Liver (tissue), 3 donors: ENCODE data around the gene MVP.

Experiments used
- FOXA1 ChIP-seq: IDR thresholded peaks from 2 replicates; pipeline ENCODE4 v1.6.1; 2016; ENCODE audit warnings: antibody characterized with exemption
- GABPA ChIP-seq, 2 donors: IDR thresholded peaks in 1 of 2; conservative IDR thresholded peaks in 1 of 2; 2 replicates each; pipeline ENCODE4 v1.6.1; 2016; ENCODE audit warnings: antibody characterized with exemption in 2 of 2, mild to moderate bottlenecking in 1 of 2, moderate library complexity in 1 of 2
- YY1 ChIP-seq: IDR thresholded peaks from 2 replicates; pipeline ENCODE4 v1.6.1; 2016; ENCODE audit warnings: antibody characterized with exemption, mild to moderate bottlenecking
- TF ChIP-seq, protein P1 (sequence below): IDR thresholded peaks from 2 replicates; pipeline ENCODE4 v1.6.1; 2016; ENCODE audit warnings: antibody characterized with exemption
- TF ChIP-seq, protein P2 (sequence below): fragments of 150-350 bp; IDR thresholded peaks from 2 replicates; pipeline ENCODE4 v1.5.1; 2017; ENCODE audit warnings: improper control_type of control experiment, low read depth, low read length; ENCODE audit not compliant: missing input control
- TF ChIP-seq, protein P3 (sequence below): IDR thresholded peaks from 2 replicates; pipeline ENCODE4 v1.6.1; 2016; ENCODE audit warnings: antibody characterized with exemption, mild to moderate bottlenecking
- TF ChIP-seq, protein P4 (sequence below): IDR thresholded peaks from 2 replicates; pipeline ENCODE4 v1.6.1; 2016; ENCODE audit warnings: antibody characterized with exemption
- donor health status: healthy.
- donor health status: healthy.

DNA sequence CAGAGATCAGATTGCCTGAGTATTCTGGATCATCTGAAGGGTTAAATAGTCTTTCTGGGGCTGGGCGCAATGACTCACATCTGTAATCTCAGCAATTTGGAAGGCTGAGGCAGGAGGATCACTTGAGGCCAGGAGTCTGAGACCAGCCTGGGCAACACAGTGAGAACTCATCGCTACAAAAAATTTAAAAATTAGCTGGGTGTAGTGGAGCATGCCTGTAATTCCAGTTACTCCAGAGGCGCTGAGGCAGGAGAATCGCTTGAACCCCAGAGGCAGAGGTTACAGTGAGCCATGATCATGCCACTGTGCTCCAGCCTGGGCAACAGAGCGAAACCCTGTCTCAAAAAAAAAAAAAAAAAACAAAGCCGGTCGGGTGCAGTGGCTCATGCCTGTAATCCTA lies 15.7 kb downstream of the MVP start:
- TF ChIP-seq, protein P1, sequence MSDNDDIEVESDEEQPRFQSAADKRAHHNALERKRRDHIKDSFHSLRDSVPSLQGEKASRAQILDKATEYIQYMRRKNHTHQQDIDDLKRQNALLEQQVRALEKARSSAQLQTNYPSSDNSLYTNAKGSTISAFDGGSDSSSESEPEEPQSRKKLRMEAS = no peak
- TF ChIP-seq, protein P2, sequence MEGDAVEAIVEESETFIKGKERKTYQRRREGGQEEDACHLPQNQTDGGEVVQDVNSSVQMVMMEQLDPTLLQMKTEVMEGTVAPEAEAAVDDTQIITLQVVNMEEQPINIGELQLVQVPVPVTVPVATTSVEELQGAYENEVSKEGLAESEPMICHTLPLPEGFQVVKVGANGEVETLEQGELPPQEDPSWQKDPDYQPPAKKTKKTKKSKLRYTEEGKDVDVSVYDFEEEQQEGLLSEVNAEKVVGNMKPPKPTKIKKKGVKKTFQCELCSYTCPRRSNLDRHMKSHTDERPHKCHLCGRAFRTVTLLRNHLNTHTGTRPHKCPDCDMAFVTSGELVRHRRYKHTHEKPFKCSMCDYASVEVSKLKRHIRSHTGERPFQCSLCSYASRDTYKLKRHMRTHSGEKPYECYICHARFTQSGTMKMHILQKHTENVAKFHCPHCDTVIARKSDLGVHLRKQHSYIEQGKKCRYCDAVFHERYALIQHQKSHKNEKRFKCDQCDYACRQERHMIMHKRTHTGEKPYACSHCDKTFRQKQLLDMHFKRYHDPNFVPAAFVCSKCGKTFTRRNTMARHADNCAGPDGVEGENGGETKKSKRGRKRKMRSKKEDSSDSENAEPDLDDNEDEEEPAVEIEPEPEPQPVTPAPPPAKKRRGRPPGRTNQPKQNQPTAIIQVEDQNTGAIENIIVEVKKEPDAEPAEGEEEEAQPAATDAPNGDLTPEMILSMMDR = no peak
- TF ChIP-seq FOXA1 = no peak
- no peak for TF ChIP-seq YY1
- TF ChIP-seq, protein P3, sequence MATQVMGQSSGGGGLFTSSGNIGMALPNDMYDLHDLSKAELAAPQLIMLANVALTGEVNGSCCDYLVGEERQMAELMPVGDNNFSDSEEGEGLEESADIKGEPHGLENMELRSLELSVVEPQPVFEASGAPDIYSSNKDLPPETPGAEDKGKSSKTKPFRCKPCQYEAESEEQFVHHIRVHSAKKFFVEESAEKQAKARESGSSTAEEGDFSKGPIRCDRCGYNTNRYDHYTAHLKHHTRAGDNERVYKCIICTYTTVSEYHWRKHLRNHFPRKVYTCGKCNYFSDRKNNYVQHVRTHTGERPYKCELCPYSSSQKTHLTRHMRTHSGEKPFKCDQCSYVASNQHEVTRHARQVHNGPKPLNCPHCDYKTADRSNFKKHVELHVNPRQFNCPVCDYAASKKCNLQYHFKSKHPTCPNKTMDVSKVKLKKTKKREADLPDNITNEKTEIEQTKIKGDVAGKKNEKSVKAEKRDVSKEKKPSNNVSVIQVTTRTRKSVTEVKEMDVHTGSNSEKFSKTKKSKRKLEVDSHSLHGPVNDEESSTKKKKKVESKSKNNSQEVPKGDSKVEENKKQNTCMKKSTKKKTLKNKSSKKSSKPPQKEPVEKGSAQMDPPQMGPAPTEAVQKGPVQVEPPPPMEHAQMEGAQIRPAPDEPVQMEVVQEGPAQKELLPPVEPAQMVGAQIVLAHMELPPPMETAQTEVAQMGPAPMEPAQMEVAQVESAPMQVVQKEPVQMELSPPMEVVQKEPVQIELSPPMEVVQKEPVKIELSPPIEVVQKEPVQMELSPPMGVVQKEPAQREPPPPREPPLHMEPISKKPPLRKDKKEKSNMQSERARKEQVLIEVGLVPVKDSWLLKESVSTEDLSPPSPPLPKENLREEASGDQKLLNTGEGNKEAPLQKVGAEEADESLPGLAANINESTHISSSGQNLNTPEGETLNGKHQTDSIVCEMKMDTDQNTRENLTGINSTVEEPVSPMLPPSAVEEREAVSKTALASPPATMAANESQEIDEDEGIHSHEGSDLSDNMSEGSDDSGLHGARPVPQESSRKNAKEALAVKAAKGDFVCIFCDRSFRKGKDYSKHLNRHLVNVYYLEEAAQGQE = no peak
- no peak for TF ChIP-seq GABPA (IDR thresholded peaks at IDR 0.05 in 1 of 2, conservative IDR thresholded peaks at IDR 0.05 in 1 of 2)
- TF ChIP-seq, protein P4, sequence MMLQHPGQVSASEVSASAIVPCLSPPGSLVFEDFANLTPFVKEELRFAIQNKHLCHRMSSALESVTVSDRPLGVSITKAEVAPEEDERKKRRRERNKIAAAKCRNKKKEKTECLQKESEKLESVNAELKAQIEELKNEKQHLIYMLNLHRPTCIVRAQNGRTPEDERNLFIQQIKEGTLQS = no peak
